Measurements from ENCODE around the gene ARAP1.

ARAP1 gene

DNA sequence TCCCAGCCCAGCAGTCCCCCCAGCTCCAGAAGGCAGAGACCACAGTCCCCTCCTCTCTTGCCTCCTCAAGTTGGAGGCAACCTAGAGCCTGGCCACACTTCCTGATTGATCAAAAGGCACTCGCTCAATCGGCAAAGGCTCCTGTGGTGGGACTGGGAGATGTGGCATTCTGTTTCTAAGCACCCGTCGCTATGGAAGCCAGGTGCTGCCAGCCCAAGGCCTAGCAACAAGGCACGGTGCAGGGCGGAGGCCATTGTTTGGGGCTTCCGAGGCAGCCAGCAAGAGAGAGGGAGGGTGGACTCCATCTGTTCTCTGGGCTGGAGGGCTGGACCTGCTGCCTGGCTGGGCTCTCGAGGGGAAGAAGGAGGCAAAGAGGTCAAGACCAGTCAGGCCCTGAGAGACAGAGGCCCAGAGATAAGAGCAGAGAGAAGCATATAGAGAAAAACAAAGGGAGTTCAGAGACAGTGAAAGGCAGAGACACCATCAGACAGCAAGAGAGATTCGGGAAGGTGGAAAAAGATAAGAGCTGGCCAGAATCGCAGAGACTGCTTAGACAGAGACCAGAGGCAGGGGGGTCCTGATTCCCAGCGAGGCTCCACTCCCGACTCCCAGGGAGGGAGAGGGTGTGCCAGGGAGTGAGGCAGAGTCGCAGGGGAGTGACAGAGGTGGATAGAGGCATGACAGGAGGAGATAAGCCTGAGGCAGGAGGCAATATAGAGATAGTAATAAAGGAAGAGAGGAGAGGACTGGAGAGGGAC, 99.2 kb downstream of the ARAP1 start:
- H3K36me3 ChIP-seq (ENCODE audit: insufficient read depth, low read length): no peaks in the 10 kb centered on the region
- TF ChIP-seq EZH2phosphoT487 (IDR thresholded peaks at IDR 0.05; ENCODE audit: borderline replicate concordance): no peak
- TF ChIP-seq, protein P1, sequence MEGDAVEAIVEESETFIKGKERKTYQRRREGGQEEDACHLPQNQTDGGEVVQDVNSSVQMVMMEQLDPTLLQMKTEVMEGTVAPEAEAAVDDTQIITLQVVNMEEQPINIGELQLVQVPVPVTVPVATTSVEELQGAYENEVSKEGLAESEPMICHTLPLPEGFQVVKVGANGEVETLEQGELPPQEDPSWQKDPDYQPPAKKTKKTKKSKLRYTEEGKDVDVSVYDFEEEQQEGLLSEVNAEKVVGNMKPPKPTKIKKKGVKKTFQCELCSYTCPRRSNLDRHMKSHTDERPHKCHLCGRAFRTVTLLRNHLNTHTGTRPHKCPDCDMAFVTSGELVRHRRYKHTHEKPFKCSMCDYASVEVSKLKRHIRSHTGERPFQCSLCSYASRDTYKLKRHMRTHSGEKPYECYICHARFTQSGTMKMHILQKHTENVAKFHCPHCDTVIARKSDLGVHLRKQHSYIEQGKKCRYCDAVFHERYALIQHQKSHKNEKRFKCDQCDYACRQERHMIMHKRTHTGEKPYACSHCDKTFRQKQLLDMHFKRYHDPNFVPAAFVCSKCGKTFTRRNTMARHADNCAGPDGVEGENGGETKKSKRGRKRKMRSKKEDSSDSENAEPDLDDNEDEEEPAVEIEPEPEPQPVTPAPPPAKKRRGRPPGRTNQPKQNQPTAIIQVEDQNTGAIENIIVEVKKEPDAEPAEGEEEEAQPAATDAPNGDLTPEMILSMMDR (conservative IDR thresholded peaks at IDR 0.05; ENCODE audit: low read length): no peak
- no peaks in the 10 kb centered on the region for H3K79me2 ChIP-seq (ENCODE audit: insufficient read depth, low read length)
- no peak overlapping the region for H3K4me3 ChIP-seq (ENCODE audit: low read length, poor library complexity, severe bottlenecking)
- no peaks in the 10 kb centered on the region for H3K9me3 ChIP-seq (ENCODE audit: insufficient read depth, low read depth, low read length)
- H3K9me2 ChIP-seq (replicated peaks; ENCODE audit: low read depth, low read length): no peaks in the 10 kb centered on the region
- H3K4me2 ChIP-seq (ENCODE audit: low read depth, low read length, poor library complexity, severe bottlenecking): no peak overlapping the region
- no peaks in the 10 kb centered on the region for H3K27me3 ChIP-seq (ENCODE audit: insufficient read depth, low read length, poor library complexity, severe bottlenecking)
- no peaks in the 10 kb centered on the region for H3K4me1 ChIP-seq (ENCODE audit: insufficient read depth, low read length, poor library complexity, severe bottlenecking)
- no peak overlapping the region for H3K9ac ChIP-seq (ENCODE audit: low read depth, low read length, poor library complexity, severe bottlenecking)
- no peak overlapping the region for H2AFZ ChIP-seq (ENCODE audit: low read length)
- no peaks in the 10 kb centered on the region for H4K20me1 ChIP-seq (ENCODE audit: insufficient read depth, low read length, poor library complexity, severe bottlenecking)
- no peaks in the 10 kb centered on the region for H3F3A ChIP-seq (ENCODE audit: low read depth)

DNA sequence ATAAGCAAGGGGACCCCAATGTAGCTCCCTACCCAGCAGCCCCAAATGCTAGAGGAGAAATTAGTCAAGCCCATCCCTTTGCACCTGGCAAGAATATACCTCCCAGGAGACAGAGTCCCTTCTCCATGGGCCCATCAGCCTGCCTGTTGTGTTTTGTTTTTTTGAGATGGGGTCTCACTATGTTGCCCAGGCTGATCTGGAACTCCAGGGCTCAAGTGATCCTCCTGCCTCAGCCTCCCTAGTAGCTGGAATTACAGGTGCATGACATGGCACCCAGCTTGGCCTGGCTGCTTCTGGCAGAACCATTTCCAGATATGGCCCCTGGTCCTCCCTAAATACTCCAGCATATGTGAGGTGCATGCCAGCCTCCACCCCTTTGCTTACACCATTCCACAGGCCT, 100.1 kb downstream of the ARAP1 start:
- no peak overlapping the region for H3K4me3 ChIP-seq (ENCODE audit: low read length, poor library complexity, severe bottlenecking)
- H3K4me2 ChIP-seq (ENCODE audit: low read depth, low read length, poor library complexity, severe bottlenecking): no peak overlapping the region
- H3K9ac ChIP-seq (ENCODE audit: low read depth, low read length, poor library complexity, severe bottlenecking): no peak overlapping the region
- no peaks in the 10 kb centered on the region for H3K36me3 ChIP-seq (ENCODE audit: insufficient read depth, low read length)
- H3K9me3 ChIP-seq (ENCODE audit: insufficient read depth, low read depth, low read length): no peaks in the 10 kb centered on the region
- H3K9me2 ChIP-seq (replicated peaks; ENCODE audit: low read depth, low read length): no peaks in the 10 kb centered on the region
- no peak overlapping the region for H2AFZ ChIP-seq (ENCODE audit: low read length)
- H3K27me3 ChIP-seq (ENCODE audit: insufficient read depth, low read length, poor library complexity, severe bottlenecking): no peaks in the 10 kb centered on the region
- H3F3A ChIP-seq (ENCODE audit: low read depth): no peaks in the 10 kb centered on the region
- TF ChIP-seq, protein P1 (conservative IDR thresholded peaks at IDR 0.05; ENCODE audit: low read length): no peak
- no peak for TF ChIP-seq EZH2phosphoT487 (IDR thresholded peaks at IDR 0.05; ENCODE audit: borderline replicate concordance)
- no peaks in the 10 kb centered on the region for H3K79me2 ChIP-seq (ENCODE audit: insufficient read depth, low read length)
- no peaks in the 10 kb centered on the region for H3K4me1 ChIP-seq (ENCODE audit: insufficient read depth, low read length, poor library complexity, severe bottlenecking)
- H4K20me1 ChIP-seq (ENCODE audit: insufficient read depth, low read length, poor library complexity, severe bottlenecking): no peaks in the 10 kb centered on the region

DNA sequence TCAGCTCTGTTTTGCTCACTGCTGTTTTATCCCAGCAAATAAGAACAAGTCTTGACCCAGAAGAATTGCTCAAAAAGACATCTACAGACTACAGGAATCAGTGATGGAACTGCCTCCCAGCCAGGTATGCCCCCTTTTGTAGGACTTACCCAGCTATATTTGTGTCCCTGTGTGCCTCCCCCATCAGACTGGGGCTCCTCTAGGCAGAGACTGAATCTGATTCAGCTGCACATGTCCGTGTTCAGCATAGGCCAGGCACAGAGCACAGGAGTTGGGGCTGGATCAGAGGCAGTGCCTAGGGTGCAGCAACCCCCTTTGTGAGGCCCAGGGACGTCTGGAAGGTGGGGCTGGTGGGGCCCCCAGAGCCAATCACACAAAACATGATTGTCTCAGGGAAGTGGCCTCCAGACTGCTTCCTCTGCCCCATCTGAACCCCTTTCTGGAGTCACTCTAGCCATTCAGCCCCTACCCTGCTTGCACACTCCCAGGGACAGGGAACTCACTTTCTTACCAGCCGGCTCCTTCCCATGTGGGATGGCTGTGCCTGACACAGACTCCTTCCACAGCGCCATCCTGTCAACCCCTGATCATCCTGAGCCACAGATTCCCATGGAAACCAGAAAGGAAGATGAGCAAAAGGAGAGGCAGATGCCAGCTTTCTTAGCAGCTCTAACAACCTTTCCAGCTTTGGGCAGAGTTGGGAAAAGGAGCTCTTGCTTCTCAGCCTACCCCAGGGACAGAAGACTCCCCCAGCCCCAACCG, 102.8 kb downstream of the ARAP1 start:
- Histone ChIP-seq H3K4me2 (ENCODE audit: low read depth, low read length, poor library complexity, severe bottlenecking) (no peak overlapping the region), H3K27me3 (ENCODE audit: insufficient read depth, low read length, poor library complexity, severe bottlenecking) (no peaks in the 10 kb centered on the region), H2AFZ (ENCODE audit: low read length) (no peak overlapping the region), H3K4me3 (ENCODE audit: low read length, poor library complexity, severe bottlenecking) (no peak overlapping the region), H3K9me2 (replicated peaks; ENCODE audit: low read depth, low read length) (no peaks in the 10 kb centered on the region), H3K9me3 (ENCODE audit: insufficient read depth, low read depth, low read length) (no peaks in the 10 kb centered on the region), H3K9ac (ENCODE audit: low read depth, low read length, poor library complexity, severe bottlenecking) (no peak overlapping the region), H3K36me3 (ENCODE audit: insufficient read depth, low read length) (no peaks in the 10 kb centered on the region), H3F3A (ENCODE audit: low read depth) (no peaks in the 10 kb centered on the region), H4K20me1 (ENCODE audit: insufficient read depth, low read length, poor library complexity, severe bottlenecking) (no peaks in the 10 kb centered on the region), H3K4me1 (ENCODE audit: insufficient read depth, low read length, poor library complexity, severe bottlenecking) (no peaks in the 10 kb centered on the region), H3K79me2 (ENCODE audit: insufficient read depth, low read length) (no peaks in the 10 kb centered on the region)
- TF ChIP-seq EZH2phosphoT487 (IDR thresholded peaks at IDR 0.05; ENCODE audit: borderline replicate concordance): no peak
- TF ChIP-seq, protein P1 (conservative IDR thresholded peaks at IDR 0.05; ENCODE audit: low read length): no peak

Measured in Loucy (cell line).